Cardiac muscle cell (in vitro differentiated cells and primary cell): ENCODE data around the gene RNASE9. TPM values are rescaled to one million over a fixed set of nuclear protein-coding genes. Genes with fewer than 3 reads are reported as not detected.

Source experiments
- DNase-seq, 2 donors: peaks; one replicate each; pipeline versions ENCODE4 v3.0.0 to v3.0.0-alpha.2; 2010 to 2017; ENCODE audit warnings: low read depth in 1 of 2, low spot score in 1 of 2
- H3K27ac ChIP-seq: fragments of 200-600 bp; sonication (generic); 2 replicates; pipeline ENCODE4 v1.5.1; 2016
- H3K27me3 ChIP-seq: fragments of 200-600 bp; sonication (generic); 2 replicates; pipeline ENCODE4 v1.6.0; 2016; ENCODE audit warnings: control low read depth
- H3K36me3 ChIP-seq: fragments of 200-600 bp; sonication (generic); 2 replicates; pipeline ENCODE4 v1.5.1; 2016; ENCODE audit warnings: control low read depth
- H3K4me1 ChIP-seq: fragments of 200-600 bp; sonication (generic); 2 replicates; pipeline ENCODE4 v1.8.1; 2017; ENCODE audit warnings: low read depth, mild to moderate bottlenecking, mixed run types
- H3K4me3 ChIP-seq: fragments of 200-600 bp; sonication (generic); 2 replicates; pipeline ENCODE4 v1.5.1; 2016; ENCODE audit warnings: mild to moderate bottlenecking
- H3K9me3 ChIP-seq: fragments of 200-600 bp; sonication (generic); 2 replicates; pipeline ENCODE4 v1.5.1; 2017; ENCODE audit warnings: low read depth, mild to moderate bottlenecking, control low read depth
- polyA plus RNA-seq: library from polyadenylated mRNA; unstranded; fragments of >200 nt; fragmentation: Nextera tagmentation; extraction: Ambion mirVana; gene quantifications from 2 replicates; pipeline ENCODE4 v1.2.1, GENCODE V29; 2016
- total RNA-seq: library from RNA; depleted of rRNA; stranded (reverse); fragments of >200 nt; gene quantifications from 2 replicates; pipeline ENCODE4 v1.2.3, GENCODE V29; 2016
- TF ChIP-seq, protein P1 (sequence below): IDR thresholded peaks from 2 replicates; pipeline ENCODE4 v1.5.1; 2012; ENCODE audit warnings: low read depth, mild to moderate bottlenecking, low read length

The RNASE9 gene
- total and polyA plus RNA-seq, 2 experiments from 2014 or later: not detected

DNA sequence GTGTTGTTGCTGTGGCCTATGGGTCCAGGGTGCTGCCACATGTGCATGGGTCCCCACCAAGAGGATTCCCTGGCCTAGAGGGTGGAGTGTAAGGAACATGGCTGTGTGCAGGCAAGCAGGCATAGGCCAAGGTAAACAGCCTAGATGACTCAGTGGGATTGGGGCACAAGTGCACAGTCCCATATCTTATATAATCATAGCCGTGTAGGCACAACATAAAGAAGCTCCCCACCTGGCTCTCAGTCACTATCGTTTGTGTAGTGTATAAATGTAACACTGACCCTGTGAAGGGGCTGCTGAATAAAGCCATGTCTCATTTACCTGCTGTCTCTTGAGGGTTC is 46.0 kb upstream of the RNASE9 start:
- no peaks in the 10 kb centered on the region for H3K4me1 ChIP-seq
- TF ChIP-seq, protein P1, sequence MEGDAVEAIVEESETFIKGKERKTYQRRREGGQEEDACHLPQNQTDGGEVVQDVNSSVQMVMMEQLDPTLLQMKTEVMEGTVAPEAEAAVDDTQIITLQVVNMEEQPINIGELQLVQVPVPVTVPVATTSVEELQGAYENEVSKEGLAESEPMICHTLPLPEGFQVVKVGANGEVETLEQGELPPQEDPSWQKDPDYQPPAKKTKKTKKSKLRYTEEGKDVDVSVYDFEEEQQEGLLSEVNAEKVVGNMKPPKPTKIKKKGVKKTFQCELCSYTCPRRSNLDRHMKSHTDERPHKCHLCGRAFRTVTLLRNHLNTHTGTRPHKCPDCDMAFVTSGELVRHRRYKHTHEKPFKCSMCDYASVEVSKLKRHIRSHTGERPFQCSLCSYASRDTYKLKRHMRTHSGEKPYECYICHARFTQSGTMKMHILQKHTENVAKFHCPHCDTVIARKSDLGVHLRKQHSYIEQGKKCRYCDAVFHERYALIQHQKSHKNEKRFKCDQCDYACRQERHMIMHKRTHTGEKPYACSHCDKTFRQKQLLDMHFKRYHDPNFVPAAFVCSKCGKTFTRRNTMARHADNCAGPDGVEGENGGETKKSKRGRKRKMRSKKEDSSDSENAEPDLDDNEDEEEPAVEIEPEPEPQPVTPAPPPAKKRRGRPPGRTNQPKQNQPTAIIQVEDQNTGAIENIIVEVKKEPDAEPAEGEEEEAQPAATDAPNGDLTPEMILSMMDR: no peak
- H3K9me3 ChIP-seq: no peaks in the 10 kb centered on the region
- no peaks in the 10 kb centered on the region for H3K36me3 ChIP-seq
- H3K27me3 ChIP-seq: no peaks in the 10 kb centered on the region
- no peak for DNase-seq
- H3K27ac ChIP-seq: no peak overlapping the region
- H3K4me3 ChIP-seq: no peak overlapping the region

DNA sequence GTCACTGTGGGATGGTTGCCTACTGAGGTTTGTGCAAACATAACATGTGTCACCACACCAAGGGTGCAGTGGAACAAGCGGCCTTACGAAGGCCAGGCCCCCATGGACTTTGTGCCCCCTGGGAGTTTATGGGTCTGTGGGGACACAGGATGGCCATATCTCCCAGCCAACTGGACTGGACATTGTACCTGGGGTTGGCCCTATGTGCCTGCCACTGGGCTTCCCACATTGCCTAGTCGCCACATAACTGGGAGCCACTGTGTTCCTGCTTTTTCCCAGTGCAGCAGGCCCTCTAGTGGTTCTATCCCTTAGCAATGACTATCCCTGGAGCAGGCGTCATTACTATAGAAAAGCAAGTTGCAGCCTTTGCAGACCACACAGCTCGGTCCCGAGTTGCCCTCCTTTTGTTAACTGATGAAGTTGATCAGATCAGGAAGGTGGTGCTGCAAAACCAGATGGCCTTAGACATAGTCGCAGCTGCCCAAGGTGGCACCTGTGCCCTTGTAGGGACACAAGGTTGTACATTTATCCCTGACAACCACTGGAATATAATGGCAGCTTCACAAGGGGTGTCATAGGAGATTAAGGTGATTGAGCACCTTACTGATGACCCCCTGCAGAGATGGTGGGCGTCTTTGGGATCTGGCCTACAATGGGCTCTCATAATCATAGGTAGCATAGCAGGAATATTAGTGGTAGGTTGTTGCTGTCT is 45.5 kb upstream of the RNASE9 start:
- Histone ChIP-seq H3K9me3 (no peaks in the 10 kb centered on the region), H3K4me1 (no peaks in the 10 kb centered on the region), H3K4me3 (no peak overlapping the region), H3K27me3 (no peaks in the 10 kb centered on the region), H3K36me3 (no peaks in the 10 kb centered on the region), H3K27ac (no peak overlapping the region)
- TF ChIP-seq, protein P1: peak; percentile 81
- peak; percentile 71 to 72 for DNase-seq

DNA sequence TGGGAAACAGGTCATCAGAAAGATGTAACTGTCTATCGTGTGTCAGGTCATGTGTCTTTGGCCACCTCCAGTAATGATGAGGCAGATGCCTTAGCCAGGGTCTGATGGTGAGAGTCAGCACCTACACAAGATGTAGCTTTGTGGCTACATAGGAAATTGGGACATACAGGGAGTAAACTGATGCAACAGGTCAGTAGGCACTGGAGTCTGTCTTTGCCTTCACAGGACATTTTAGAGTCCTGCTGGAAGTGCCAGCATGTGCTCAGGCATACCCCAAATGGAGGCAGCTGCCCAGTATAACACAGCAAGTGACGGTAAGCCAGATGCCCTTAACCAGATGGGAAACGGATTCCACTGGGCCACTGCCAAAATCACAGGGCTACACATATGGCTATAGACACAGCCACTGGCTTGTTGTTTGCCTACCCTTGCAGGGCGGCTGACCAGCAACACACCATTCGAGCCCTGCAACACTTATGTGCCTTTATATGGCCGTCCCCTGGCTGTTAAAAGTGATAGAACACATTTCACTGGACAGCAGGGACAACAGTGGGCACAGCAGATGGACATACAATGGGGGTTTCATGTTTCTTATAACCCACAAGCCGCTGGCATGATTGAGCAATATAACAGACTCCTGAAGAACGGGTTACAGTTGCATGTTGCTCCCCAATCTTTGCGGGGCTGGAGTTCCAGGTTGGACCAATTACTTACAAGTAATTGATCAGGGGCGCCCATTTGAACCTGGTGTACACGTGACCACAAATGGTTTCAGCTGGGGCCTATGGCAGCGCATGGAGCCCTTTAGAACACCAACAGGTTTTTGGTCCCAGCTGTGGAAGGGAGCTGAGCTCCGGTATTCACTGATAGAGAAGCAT is 43.2 kb upstream of the RNASE9 start:
- no peaks in the 10 kb centered on the region for H3K4me1 ChIP-seq
- H3K4me3 ChIP-seq: no peak overlapping the region
- no peaks in the 10 kb centered on the region for H3K9me3 ChIP-seq
- no peaks in the 10 kb centered on the region for H3K36me3 ChIP-seq
- TF ChIP-seq, protein P1: no peak
- DNase-seq: no peak
- no peak overlapping the region for H3K27ac ChIP-seq
- H3K27me3 ChIP-seq: no peaks in the 10 kb centered on the region

DNA sequence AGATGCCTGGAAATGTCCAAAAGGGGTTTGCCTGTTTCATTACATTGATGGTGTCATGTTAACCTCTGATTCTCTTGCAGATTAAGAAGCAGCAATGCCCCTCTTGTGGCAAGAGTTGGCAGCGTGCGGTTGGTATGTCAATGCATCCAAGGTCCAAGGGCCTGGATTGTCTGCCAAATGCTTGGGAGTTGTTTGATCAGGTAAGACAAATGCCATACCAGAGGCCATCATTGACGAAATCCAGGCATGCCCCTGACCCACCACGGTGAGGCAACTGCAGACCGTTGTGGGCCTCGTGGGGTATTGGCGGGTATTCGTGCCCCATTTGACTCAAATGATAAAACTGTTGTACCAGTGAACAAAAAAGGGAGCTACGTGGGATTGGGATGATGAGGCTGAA is 41.7 kb upstream of the RNASE9 start:
- Histone ChIP-seq H3K9me3 (no peaks in the 10 kb centered on the region), H3K27ac (no peak overlapping the region), H3K27me3 (no peaks in the 10 kb centered on the region), H3K36me3 (no peaks in the 10 kb centered on the region), H3K4me1 (no peaks in the 10 kb centered on the region), H3K4me3 (no peak overlapping the region)
- DNase-seq: no peak
- TF ChIP-seq, protein P1: no peak

DNA sequence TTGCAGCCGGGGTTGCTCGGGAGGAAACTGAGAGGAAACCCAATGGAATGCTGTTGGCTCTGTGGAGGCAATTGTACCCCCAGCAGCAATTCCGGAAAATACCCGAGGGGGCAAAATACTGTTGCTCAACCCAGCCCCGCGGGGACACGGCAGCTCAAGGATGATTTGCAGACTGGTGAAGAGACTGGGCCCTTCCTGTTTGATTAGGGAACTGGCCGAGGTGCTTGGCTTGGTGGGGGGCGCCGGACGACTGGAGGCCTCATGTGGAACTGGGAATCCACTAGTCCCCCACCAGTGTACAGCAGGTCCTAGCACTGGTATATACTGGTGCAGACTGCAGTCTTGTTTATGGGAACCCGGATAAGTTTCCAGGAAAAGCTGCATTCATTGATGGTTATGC is 40.7 kb upstream of the RNASE9 start:
- Histone ChIP-seq H3K4me1 (no peaks in the 10 kb centered on the region), H3K9me3 (no peaks in the 10 kb centered on the region), H3K27me3 (no peaks in the 10 kb centered on the region), H3K36me3 (no peaks in the 10 kb centered on the region), H3K27ac (no peak overlapping the region), H3K4me3 (no peak overlapping the region)
- DNase-seq: no peak
- TF ChIP-seq, protein P1: no peak
